GM18498 (cell line): Measurements from ENCODE around the gene METTL13.

Experiments used
- ATAC-seq: cut with Tn5 transposase; IDR thresholded peaks from one replicate; pipeline ENCODE4 v1.9.1; 2021; ENCODE audit warnings: mild to moderate bottlenecking, moderate library complexity; ENCODE audit not compliant: unreplicated experiment

The METTL13 gene

GRCh38 chr1:171781176-171781875 lies at the start of gene METTL13:
Gene METTL13 (plus strand): TSS chr1:171781660. CDS start chr1:171781968, 308 bp downstream.
- ATAC-seq, result peak; percentile 99

- ATAC-seq, result no peak
Observed at GRCh38 chr1:171736196-171736595, 45.3 kb upstream of the METTL13 start.

- ATAC-seq, result no peak
Observed at GRCh38 chr1:171738911-171739310, 42.5 kb upstream of the METTL13 start.

DNA sequence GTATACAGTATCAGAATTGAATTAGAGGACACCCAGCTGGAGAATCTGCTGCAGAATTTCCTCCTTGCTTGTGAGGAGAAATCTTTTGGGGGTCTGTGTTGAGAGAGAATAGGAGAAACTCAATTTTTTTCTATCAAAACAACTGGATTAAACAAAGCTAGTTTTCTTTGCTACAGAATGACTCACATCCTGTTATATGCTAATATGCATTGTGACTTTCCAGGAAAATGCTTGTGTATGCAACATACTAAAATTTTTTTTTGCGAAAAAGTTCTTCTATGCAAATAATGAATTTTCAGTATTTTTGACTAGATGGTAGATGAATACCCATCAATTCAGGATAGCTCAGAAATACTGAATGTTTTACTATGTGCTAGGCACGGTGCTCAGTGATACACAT lies 41.8 kb upstream of the METTL13 start:
- ATAC-seq, result no peak

DNA sequence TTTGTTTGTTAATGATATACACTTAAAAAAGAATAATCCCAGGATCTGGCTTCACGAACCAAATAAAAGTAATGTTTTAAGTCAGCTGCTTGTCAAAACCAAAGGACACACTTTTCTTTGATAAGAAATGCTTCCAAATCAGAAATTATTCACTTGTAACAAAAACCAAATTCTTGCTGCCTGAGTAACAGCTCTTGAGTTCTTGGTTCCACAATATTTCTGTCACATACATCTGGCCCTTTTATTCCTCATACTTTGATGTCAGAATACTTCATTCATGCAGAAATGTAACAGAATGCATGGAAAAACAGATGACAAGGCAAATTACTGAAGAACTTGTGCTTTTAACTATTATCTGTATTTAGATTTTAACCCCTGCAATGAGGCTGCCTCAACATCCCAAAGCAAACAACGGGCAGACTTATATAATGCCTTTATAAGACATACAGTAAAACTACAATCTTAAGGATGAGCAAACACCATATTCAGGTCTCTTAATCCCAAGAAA lies 41.0 kb upstream of the METTL13 start:
- ATAC-seq, result no peak

- ATAC-seq, result peak; percentile 45
Observed at GRCh38 chr1:171740987-171741871, 40.2 kb upstream of the METTL13 start.

GRCh38 chr1:171741872-171742576 lies 39.4 kb upstream of the METTL13 start, which contains the start of gene VAMP4:
Gene VAMP4 (minus strand): TSS chr1:171742065. CDS start chr1:171738414, 3,651 bp downstream.
- ATAC-seq, result peak; percentile 93

DNA sequence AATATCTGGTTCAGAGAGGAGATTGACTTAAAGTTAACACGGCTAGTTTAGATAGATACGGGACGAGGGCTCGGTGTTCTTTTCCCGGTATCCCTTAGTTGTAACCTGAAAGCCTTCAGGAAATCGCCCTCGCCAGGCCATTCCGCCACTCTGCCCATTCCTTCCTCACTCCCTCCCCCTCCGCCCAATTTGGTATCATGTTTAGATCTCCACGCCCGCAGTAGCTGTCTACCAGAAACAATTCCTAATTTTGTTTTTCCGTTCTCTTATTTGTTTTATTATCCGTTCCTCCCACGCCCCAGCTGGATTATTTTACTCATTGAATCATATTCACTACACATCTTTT lies 38.9 kb upstream of the METTL13 start:
- ATAC-seq, result peak; percentile 5

GRCh38 chr1:171743081-171743870 lies 38.2 kb upstream of the METTL13 start:
- no peak for ATAC-seq

GRCh38 chr1:171744986-171745385 lies 36.5 kb upstream of the METTL13 start:
- no peak for ATAC-seq

DNA sequence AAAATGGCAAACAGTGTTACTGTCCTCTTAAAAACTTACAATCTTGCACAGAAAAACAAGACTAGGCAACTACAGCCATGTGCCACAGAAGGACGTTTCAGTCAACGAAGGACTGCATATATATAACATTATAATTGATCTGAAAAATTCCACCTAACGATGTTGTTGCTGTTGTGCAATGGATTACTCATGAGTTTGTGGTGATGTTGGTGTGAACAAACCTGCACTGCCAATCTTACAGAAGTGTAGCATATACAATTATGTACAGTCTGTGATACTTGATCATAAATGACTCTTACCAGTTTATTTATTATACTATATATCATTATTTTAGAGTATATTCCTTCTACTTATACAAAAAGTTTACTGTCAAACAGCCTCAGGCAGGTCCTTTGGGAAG lies 32.8 kb upstream of the METTL13 start:
- no peak for ATAC-seq

DNA sequence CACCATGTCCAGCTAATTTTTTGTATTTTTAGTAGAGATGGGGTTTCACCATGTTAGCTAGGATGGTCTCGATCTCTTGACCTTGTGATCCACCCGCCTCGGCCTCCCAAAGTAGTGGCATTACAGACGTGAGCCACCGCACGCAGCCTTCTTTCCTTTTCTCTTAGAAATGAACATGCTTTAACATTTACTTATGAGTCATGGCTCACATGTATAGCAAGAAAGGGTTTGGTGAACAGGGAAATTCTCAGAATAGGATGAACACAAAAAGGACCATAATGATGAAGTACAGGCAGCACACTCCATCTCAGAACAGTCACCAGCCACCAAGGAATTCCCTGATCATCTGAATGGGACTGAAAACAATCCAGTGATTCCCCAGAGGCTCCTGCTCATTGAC lies 30.2 kb upstream of the METTL13 start:
- ATAC-seq, result no peak

- ATAC-seq, result no peak
Observed at GRCh38 chr1:171753182-171753581, 28.3 kb upstream of the METTL13 start.

DNA sequence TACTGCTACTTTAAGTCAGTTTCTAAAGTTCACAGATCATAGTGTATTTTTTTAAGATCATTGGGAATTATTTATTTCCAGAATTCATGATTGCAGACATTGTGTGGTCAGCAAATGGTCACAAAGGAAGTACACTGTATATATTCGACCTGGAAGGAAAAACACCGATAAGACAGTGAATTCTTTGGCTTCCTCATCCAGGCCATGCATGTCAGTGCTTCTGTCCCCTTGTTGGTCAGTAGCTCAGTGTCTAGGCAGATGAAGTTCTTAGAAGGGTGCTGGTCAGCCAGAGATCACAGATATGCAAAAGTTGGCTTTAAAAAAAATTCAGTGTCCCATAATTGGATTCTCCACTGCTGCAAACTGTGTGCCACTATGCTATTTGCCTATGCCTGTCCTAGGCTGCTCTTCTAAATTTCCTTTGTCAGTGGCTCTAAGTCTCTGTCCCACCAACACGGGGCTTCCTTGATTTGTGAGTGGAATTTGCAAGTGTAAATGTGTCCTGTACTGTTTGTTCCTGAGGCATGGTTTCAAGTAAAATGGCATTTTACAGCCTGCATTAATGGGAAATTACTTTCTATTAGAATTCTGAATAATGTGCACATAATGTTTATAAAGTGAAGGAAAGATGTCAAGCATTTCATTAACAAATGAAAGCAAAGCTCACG lies 27.6 kb upstream of the METTL13 start:
- ATAC-seq, result no peak

DNA sequence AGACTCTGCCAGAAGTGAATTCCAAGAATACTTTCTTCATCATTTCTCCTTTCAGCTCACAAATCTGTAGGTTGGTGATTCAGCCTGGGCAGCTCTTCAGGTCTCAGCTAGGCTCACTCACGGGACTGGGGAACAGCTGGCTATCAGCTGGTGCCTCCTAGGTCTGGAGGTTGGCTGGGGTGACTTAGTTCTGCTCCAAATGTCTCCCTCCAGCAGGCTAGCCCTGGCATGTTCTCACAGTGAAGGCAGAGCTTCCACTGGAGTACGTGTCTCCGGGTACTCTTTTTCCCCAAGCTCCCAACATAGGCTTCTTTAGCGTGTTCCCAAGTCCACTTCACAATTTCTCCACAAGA lies 27.1 kb upstream of the METTL13 start:
- no peak for ATAC-seq

- ATAC-seq, result no peak
Observed at GRCh38 chr1:171754971-171755370, 26.5 kb upstream of the METTL13 start.

DNA sequence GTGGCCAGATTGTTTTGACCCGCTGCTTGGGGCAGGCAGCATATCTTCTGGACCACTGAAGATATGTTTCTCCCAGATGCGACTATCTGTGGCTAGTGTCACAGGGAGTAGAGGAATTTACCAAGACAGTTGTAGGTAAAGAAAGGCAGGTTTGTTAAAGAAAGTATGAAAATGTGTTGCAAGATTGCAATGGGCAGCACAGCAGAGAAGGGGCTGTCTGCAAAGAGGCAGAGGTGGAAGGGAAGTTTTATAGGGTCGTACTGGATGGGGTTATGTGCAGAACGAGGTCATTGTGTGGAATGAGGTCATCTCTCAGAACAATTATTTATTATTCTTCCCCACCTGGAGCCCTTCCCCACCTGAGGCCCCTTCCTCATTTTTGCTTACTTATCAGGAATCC lies 24.6 kb upstream of the METTL13 start:
- ATAC-seq, result no peak

- ATAC-seq, result no peak
Observed at GRCh38 chr1:171758011-171758410, 23.4 kb upstream of the METTL13 start.

- ATAC-seq, result no peak
Observed at GRCh38 chr1:171762143-171762563, 19.3 kb upstream of the METTL13 start.

DNA sequence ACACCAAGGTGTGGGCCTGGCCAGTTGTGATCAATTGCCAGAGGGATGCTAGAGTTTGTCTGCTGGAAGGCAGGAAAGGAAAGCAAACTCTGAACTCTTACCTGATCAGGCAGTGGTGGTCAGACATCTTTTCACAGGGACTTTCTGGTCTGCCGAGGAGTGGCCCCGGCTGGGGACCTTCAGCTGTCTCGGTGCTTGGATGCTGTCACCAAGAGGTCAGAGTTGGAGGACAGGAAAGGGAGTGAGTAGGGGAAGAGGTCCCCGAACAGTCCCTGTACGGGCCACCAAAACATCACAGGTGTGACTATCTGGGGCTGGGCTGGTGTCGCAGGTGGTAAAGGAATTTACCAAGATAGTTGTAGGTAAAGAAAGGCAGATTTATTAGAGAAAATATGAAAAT lies 17.7 kb upstream of the METTL13 start:
- ATAC-seq, result no peak
